ENCODE data around the gene IQSEC1. TPM values are rescaled to one million over a fixed set of nuclear protein-coding genes. Genes with fewer than 3 reads are reported as not detected.

The IQSEC1 gene
- total and polyA plus RNA-seq, 2 of the 8 experiments (the other 6 are each of a cell fraction or from before 2014, with no cell fraction given): 6.8 to 28.8 TPM

DNA sequence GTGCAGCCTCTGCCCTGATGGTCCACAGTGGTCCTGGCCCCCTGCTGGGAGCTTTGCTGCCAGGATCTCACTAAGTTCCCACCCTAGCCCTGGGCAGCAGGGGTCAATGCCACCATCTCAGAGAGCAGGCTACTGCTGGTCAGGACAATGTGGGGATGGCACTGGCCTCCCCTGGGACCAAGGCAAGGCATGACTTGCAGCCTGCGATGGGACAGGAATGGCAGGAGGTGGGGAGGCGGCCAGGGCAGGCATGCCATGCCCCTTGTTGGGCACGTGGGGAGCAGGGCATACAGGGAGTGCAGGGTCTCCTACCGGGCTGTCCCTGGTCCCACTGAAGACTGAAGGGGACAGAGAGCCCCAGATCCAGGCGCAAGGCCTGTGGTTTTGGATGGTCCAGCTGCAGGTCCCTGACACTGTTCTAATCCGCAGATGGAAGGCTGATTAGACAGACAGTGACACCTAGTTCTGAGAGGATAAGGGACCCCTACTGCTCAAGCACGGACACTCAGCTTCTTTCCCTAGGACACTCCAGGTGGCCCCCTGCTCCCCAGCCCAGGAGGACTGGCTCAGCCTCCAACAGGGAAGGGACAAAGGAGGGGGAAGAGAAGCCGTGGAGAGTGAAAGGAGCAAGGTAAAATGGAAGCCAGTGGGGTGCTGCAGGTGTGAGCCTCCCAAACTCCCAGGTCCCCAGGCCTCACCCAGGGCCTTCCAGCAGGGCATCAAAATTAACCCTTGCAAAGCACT is 162.7 kb downstream of the IQSEC1 start:
- Histone ChIP-seq H3K14ac (ENCODE audit: insufficient read length) (no peak overlapping the region), H3K9ac (replicated peaks in 1 of 4; ENCODE audit: extremely low read depth in 1 of 4, low read depth in 3 of 4, low read length in 3 of 4) (no peak overlapping the region), H4K20me1 (replicated peaks in 1 of 2; ENCODE audit: control insufficient read depth in 1 of 2, insufficient read depth in 2 of 2, low read length in 2 of 2) (peaks cover 0 to 6% of the 10 kb centered on the region in 2 experiments), H3K23ac (ENCODE audit: insufficient read length) (no peak overlapping the region), H2BK5ac (ENCODE audit: low read depth, low read length) (no peak overlapping the region), H2AK5ac (ENCODE audit: low read depth, low read length) (no peak overlapping the region), H3K56ac (replicated peaks; ENCODE audit: insufficient read length, low read depth, low read length) (no peak overlapping the region), H2BK20ac (ENCODE audit: low read length) (no peak overlapping the region), H4K8ac (ENCODE audit: extremely low read depth, insufficient read depth, low read length) (no peak overlapping the region), H2AFZ (ENCODE audit: low read length) (no peak overlapping the region), H3K27ac (ENCODE audit: low read depth, low read length) (no peak overlapping the region), H4K91ac (replicated peaks; ENCODE audit: insufficient read length, low read length) (no peak overlapping the region), H3K9me3 (ENCODE audit: insufficient read depth in 2 of 2, low read depth in 1 of 2, low read length in 1 of 2) (no peaks in the 10 kb centered on the region), H2BK120ac (replicated peaks; ENCODE audit: low read depth, low read length) (no peak overlapping the region), H2BK12ac (ENCODE audit: low read depth, low read length) (no peak overlapping the region), H3K79me1 (ENCODE audit: low read depth, low read length) (no peaks in the 10 kb centered on the region), H4K5ac (ENCODE audit: insufficient read length, low read depth, low read length) (no peak overlapping the region), H3K18ac (ENCODE audit: extremely low read depth, low read length) (no peak overlapping the region), H3K4me2 (ENCODE audit: insufficient read depth in 1 of 2, low read depth in 2 of 2, low read length in 2 of 2) (no peak overlapping the region), H3K4ac (replicated peaks; ENCODE audit: insufficient read length, low read depth, low read length) (no peak overlapping the region), H3K36me3 (ENCODE audit: control insufficient read depth in 2 of 4, insufficient read depth in 4 of 4, low read length in 3 of 4) (peaks cover 6 to 18% (median 11%) of the 10 kb centered on the region in 4 experiments; a peak in 5 of 8 replicates), H3K27me3 (replicated peaks in 1 of 4; ENCODE audit: control insufficient read depth in 3 of 4, extremely low read depth in 1 of 4, insufficient read depth in 3 of 4, low read length in 3 of 4) (no peaks in the 10 kb centered on the region), H2BK15ac (ENCODE audit: low read length) (no peak overlapping the region), H3K4me3 (ENCODE audit: extremely low read depth in 1 of 4, insufficient read depth in 2 of 4, low read depth in 3 of 4, low read length in 4 of 4) (no peak overlapping the region), H3K4me1 (replicated peaks in 1 of 4; ENCODE audit: control insufficient read depth in 3 of 4, insufficient read depth in 4 of 4, low read length in 3 of 4) (no peaks in the 10 kb centered on the region), H3K79me2 (ENCODE audit: control insufficient read depth in 1 of 2, insufficient read depth in 2 of 2, low read length in 2 of 2) (no peaks in the 10 kb centered on the region), H3K23me2 (ENCODE audit: low read depth, low read length) (no peaks in the 10 kb centered on the region)
- 84% methylated on average over 8 of the region's 8 CpGs; no CpG with 5 or more reads in 1 of the 2 experiments for WGBS, 2 experiments (ENCODE audit: extremely low coverage in 1 of 2, insufficient coverage in 1 of 2, insufficient read length in 1 of 2, insufficient replicate concordance in 2 of 2, low coverage in 1 of 2, low lambda C conversion rate in 2 of 2, missing lambda C conversion rate in 1 of 2)
- FAIRE-seq: no peak
- ChIA-PET CTCF (ENCODE audit: partially characterized antibody) (interaction anchor here (0.7 to 2.8 kb wide), 7 partner anchors 11 to 117 kb away, joined by 3 to 15 read pairs (median 3); no protein-coding TSS in a partner anchor), POLR2A (ENCODE audit: partially characterized antibody) (interaction anchor here (1.3 kb wide), 1 partner anchor 9 kb away, joined by 3 read pairs; no protein-coding TSS in a partner anchor)
- no peak for DNase-seq (ENCODE audit: low read depth in 1 of 2, low spot score in 2 of 2)
- no peak for TF ChIP-seq PHF8 (conservative IDR thresholded peaks at IDR 0.05; ENCODE audit: low read depth, low read length)
